ENCODE data around the gene ARHGAP42. TPM values are rescaled to one million over a fixed set of nuclear protein-coding genes. Genes with fewer than 3 reads are reported as not detected.

The ARHGAP42 gene
- total and polyA plus RNA-seq, 4 donors = 3.8 to 17.2 (median 12.0) TPM

GRCh38 chr11:100823360-100823759 is 136.3 kb downstream of the ARHGAP42 start (continued):
- TF ChIP-seq, protein P1, sequence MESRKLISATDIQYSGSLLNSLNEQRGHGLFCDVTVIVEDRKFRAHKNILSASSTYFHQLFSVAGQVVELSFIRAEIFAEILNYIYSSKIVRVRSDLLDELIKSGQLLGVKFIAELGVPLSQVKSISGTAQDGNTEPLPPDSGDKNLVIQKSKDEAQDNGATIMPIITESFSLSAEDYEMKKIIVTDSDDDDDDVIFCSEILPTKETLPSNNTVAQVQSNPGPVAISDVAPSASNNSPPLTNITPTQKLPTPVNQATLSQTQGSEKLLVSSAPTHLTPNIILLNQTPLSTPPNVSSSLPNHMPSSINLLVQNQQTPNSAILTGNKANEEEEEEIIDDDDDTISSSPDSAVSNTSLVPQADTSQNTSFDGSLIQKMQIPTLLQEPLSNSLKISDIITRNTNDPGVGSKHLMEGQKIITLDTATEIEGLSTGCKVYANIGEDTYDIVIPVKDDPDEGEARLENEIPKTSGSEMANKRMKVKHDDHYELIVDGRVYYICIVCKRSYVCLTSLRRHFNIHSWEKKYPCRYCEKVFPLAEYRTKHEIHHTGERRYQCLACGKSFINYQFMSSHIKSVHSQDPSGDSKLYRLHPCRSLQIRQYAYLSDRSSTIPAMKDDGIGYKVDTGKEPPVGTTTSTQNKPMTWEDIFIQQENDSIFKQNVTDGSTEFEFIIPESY (IDR thresholded peaks at IDR 0.05) = no peak
- TF ChIP-seq HNF4A (conservative IDR thresholded peaks at IDR 0.05) (no peak), FOXA1 (IDR thresholded peaks at IDR 0.05) (no peak), MAX (IDR thresholded peaks at IDR 0.05) (no peak)

GRCh38 chr11:100824041-100824809 is 137.1 kb downstream of the ARHGAP42 start:
- TF ChIP-seq GABPA (IDR thresholded peaks at IDR 0.05 in 1 of 2, conservative IDR thresholded peaks at IDR 0.05 in 1 of 2) = no peak
- no peak for TF ChIP-seq HNF4G (IDR thresholded peaks at IDR 0.05)
- no peak for TF ChIP-seq SP1 (IDR thresholded peaks at IDR 0.05)
- TF ChIP-seq, protein P2, sequence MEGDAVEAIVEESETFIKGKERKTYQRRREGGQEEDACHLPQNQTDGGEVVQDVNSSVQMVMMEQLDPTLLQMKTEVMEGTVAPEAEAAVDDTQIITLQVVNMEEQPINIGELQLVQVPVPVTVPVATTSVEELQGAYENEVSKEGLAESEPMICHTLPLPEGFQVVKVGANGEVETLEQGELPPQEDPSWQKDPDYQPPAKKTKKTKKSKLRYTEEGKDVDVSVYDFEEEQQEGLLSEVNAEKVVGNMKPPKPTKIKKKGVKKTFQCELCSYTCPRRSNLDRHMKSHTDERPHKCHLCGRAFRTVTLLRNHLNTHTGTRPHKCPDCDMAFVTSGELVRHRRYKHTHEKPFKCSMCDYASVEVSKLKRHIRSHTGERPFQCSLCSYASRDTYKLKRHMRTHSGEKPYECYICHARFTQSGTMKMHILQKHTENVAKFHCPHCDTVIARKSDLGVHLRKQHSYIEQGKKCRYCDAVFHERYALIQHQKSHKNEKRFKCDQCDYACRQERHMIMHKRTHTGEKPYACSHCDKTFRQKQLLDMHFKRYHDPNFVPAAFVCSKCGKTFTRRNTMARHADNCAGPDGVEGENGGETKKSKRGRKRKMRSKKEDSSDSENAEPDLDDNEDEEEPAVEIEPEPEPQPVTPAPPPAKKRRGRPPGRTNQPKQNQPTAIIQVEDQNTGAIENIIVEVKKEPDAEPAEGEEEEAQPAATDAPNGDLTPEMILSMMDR (IDR thresholded peaks at IDR 0.05; ENCODE audit: low read depth, low read length, missing input control) = no peak
- no peak for TF ChIP-seq FOXA1 (IDR thresholded peaks at IDR 0.05)
- no peak for TF ChIP-seq EGR1 (IDR thresholded peaks at IDR 0.05; ENCODE audit: low read depth in 2 of 2)
- TF ChIP-seq, protein P1 (IDR thresholded peaks at IDR 0.05) = no peak
- TF ChIP-seq TAF1 (conservative IDR thresholded peaks at IDR 0.05) = no peak
- TF ChIP-seq MAX (IDR thresholded peaks at IDR 0.05) = no peak

GRCh38 chr11:100825626-100826025 is 138.5 kb downstream of the ARHGAP42 start:
- Histone ChIP-seq H3K27me3 (ENCODE audit: control insufficient read depth in 4 of 4, insufficient read depth in 4 of 4, low read length in 3 of 4) (no peaks in the 10 kb centered on the region), H3K9ac (ENCODE audit: low read depth in 1 of 2, low read length in 2 of 2) (no peak overlapping the region), H3K9me3 (ENCODE audit: control insufficient read depth in 4 of 4, low read length in 3 of 4) (no peaks in the 10 kb centered on the region), H3K4me1 (ENCODE audit: control insufficient read depth in 4 of 4, insufficient read depth in 4 of 4, low read length in 3 of 4) (peaks cover 0 to 7% (median 0%) of the 10 kb centered on the region in 4 donors), H3K4me3 (ENCODE audit: low read depth in 1 of 3, low read length in 3 of 3) (no peak overlapping the region), H3K27ac (ENCODE audit: low read depth in 1 of 2, low read length in 2 of 2) (no peak overlapping the region), H3K36me3 (ENCODE audit: control insufficient read depth in 4 of 4, insufficient read depth in 3 of 4, low read depth in 1 of 4, low read length in 3 of 4) (no peaks in the 10 kb centered on the region)
- WGBS = 87% methylated on average over 3 of the region's 3 CpGs
- DNase-seq (ENCODE audit: low spot score) = no peak
- TF ChIP-seq NR2F2 (IDR thresholded peaks at IDR 0.05) (no peak), MAX (IDR thresholded peaks at IDR 0.05) (no peak), FOXA2 (IDR thresholded peaks at IDR 0.05) (no peak), HNF4A (conservative IDR thresholded peaks at IDR 0.05) (no peak), SP1 (IDR thresholded peaks at IDR 0.05) (no peak), RAD21 (IDR thresholded peaks at IDR 0.05) (no peak), JUND (IDR thresholded peaks at IDR 0.05) (no peak), TAF1 (conservative IDR thresholded peaks at IDR 0.05) (no peak), FOXA1 (IDR thresholded peaks at IDR 0.05) (no peak), EGR1 (IDR thresholded peaks at IDR 0.05; ENCODE audit: low read depth in 2 of 2) (no peak), GABPA (IDR thresholded peaks at IDR 0.05 in 1 of 2, conservative IDR thresholded peaks at IDR 0.05 in 1 of 2) (no peak)
- TF ChIP-seq, protein P2 (IDR thresholded peaks at IDR 0.05; ENCODE audit: low read depth, low read length, missing input control) = no peak

More at GRCh38 chr11:100824041-100824809, 137.1 kb downstream of the ARHGAP42 start:
- Histone ChIP-seq H3K27me3 (ENCODE audit: control insufficient read depth in 4 of 4, insufficient read depth in 4 of 4, low read length in 3 of 4) (no peaks in the 10 kb centered on the region), H3K9ac (ENCODE audit: low read depth in 1 of 2, low read length in 2 of 2) (no peak overlapping the region), H3K9me3 (ENCODE audit: control insufficient read depth in 4 of 4, low read length in 3 of 4) (no peaks in the 10 kb centered on the region), H3K4me1 (ENCODE audit: control insufficient read depth in 4 of 4, insufficient read depth in 4 of 4, low read length in 3 of 4) (peaks cover 0 to 7% (median 0%) of the 10 kb centered on the region in 4 donors), H3K4me3 (ENCODE audit: low read depth in 1 of 3, low read length in 3 of 3) (no peak overlapping the region), H3K27ac (ENCODE audit: low read depth in 1 of 2, low read length in 2 of 2) (no peak overlapping the region), H3K36me3 (ENCODE audit: control insufficient read depth in 4 of 4, insufficient read depth in 3 of 4, low read depth in 1 of 4, low read length in 3 of 4) (no peaks in the 10 kb centered on the region)
- 86% methylated on average over 4 of the region's 4 CpGs for WGBS
- DNase-seq (ENCODE audit: low spot score) = no peak

Measured in liver (tissue), 9 donors.